Stimulated activated CD4-positive, alpha-beta T cell treated with anti-CD3 and anti-CD28 coated beads, Interleukin-1b, Interleukin-23, amount 100 ng/mL, for 1 hour (primary cell): Measurements from ENCODE around the gene BFSP1.

ENCODE experiments used
- DNase-seq, 2 donors: peaks; one replicate each; pipeline ENCODE4 v3.0.0-alpha.2; 2020; ENCODE audit warnings: low read depth in 2 of 2

BFSP1 gene

DNA sequence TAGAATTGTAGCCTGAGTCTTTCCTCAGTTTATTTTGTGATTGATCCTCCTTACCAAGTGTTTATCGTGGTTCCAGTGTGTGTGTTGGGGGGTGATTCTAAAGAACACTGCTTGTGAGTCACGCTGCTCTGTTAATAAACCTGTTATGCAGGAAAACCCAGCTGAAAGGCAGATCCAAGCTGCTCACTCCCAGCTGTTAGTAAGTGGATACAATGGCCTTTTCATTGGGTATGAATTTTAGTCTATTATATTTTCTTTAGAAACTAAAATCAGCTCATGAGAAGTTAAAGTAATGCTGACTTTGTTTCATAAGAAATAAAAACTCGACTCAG, 26.5 kb upstream of the BFSP1 start:
- DNase-seq, result no peak

DNA sequence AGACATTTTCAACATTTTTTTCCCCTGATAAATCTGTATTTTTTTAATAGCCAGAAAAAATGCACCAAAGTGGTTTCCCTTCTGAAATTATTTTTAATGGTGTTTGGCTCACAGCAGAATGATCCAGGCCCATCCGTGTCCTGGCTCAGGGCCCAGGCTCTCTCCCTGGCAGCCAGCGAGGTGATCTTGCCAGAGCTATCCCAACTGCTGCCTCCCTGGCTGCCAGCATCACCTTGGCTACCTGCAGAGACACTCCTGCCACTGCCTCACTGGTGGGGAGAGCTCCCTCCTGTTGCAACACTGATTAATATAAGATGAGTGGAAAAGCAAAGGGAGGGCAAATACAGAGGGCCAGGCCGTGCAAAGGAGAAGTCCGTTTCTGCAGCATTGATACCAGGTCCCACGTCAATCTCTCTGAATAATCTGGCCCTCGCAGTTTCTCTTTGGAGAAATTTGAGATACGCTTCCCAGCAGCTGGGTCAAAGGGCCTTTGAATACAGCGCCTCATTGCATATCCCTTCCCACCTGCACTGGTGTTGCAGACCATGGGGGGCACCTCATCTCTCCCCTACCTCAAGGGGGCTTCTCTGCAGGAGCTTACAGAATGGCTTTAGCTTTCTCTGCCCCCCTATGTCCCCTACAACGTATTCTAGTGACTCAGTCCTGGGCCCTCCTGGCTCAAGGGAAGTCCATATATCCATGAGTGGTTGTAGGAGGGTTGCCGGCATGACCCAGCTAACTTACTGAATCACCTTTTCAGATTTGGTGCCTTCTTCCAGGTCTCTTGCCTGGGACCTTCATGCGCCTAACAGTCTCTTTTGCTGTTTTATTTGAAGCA, 25.9 kb upstream of the BFSP1 start:
- DNase-seq, result no peak

DNA sequence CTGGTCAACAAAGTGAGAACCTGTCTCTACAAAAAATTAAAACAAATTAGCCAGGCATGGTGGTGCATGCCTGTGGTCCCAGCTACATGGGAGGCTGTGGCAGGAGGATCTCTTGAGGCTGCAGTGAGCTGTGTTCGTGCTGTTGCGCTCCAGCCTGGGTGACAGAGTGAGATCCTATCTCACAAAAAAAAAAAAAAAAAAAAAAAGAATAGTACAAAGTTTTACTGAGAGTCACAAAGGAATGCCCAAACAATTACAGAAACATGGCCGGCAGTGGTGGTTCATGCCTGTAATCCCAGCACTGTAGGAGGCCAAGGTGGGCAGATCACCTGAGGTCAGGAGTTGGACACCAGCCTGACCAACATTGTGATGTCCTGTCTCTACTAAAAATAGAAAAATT, 23.9 kb upstream of the BFSP1 start:
- DNase-seq, result no peak

DNA sequence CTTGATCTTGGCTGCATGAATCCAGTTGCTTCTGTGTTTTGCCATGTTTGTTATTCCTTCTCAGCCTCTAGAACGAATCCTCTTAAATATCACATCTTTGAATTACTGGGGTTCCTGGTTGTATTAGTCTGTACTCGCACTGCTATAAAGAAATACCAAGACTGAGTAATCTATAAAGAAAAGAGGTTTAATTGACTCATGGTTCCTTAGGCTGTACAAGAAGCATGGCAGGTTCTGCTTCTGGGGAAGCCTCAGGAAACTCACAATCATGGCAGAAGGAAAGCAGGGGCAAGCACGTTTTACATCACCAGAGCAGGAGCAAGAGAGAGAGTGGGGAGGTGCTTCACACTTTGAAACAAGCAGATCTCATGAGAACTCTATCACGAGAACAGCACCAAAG, 18.0 kb upstream of the BFSP1 start:
- DNase-seq, result no peak

GRCh38 chr20:17545127-17545526, 13.9 kb upstream of the BFSP1 start:
- DNase-seq, result no peak

GRCh38 chr20:17543531-17544131, 12.5 kb upstream of the BFSP1 start:
- DNase-seq, result no peak

GRCh38 chr20:17542993-17543412, 11.8 kb upstream of the BFSP1 start:
- DNase-seq, result no peak

DNA sequence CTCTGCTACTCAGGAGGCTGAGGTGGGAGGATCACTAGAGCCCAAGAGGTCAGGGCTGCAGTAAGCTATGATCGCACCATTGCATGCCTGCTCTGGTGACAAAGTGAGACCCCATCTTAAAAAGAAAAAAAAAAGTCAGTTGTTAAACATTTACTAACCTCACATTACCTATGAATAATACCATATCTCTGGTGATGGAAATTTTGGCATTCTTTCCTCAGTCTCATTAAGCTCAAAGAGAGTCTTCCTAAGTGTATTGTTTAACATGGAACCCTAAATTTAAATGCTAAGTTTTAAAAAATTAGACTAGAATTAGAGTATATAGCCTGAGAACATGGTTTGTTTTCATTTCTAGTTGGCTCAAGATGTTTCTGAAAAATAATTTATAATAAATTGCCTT, 11.3 kb upstream of the BFSP1 start:
- no peak for DNase-seq

DNA sequence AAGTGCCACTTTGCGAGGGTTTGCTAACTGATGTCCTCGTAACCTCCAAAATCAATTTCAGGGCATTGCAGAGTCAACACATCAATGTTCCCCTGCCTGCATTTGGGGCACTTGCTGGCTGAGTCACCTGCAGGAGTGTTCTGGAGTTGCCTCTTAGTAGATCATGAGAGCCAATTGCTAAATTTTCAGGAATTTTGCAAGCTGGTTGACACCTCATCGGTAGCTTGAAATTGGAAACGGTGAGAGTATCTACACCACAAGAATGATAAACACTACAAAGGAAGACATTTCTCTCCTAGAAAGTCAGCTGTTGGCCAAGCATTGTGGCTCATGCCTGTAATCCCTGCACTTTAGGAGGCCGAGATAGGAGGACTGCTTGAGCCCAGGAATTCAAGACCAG, 10.8 kb upstream of the BFSP1 start:
- DNase-seq, result no peak

- DNase-seq, result no peak
Observed at GRCh38 chr20:17541596-17541995, 10.4 kb upstream of the BFSP1 start.

- DNase-seq, result no peak
Observed at GRCh38 chr20:17538517-17539170, 7.5 kb upstream of the BFSP1 start.

DNA sequence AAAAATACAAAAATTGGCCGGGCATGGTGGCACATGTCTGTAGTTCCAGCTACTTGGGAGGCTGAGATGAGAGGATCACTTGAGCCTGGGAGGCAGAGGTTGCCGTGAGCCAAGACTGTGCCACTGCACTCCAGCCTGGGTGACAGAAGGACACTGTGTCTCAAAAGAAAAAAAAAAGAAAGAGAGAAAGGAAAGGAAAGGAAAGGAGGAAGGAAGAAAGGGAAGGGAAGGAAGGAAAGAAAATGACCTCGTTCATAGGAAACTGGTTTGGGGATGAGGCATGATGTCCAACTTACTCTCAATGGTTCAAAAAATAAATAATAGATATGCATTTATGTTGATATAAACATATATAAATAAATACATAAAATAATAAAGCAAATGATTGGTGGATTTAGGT, 6.8 kb upstream of the BFSP1 start:
- DNase-seq, result no peak

DNA sequence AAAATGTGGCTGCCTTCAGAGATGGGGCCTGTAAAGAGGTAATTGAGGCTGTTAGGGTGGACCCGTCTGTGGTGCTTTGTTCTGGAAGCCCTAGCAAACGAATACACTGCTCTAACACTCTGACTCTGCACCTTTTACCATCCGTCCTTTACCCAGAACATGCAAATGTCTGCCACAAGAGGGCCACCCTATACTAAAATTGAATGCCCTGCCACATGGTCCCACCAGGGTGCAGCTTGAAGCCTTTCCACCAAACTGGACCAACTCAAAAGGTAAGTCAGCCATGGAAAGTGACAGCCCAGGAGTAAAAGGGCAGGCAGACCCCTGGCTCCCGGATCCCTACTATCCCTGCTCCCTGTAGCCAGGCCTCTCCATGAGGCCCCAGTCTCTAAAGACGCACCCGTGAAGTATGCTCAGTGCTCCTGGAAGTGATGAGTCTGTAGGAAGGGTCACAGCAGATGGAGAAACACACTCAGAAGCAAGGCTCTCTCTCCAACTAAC, 5.8 kb upstream of the BFSP1 start:
- DNase-seq, result peak; percentile 23

GRCh38 chr20:17534077-17534476, 2.9 kb upstream of the BFSP1 start:
- no peak for DNase-seq

DNA sequence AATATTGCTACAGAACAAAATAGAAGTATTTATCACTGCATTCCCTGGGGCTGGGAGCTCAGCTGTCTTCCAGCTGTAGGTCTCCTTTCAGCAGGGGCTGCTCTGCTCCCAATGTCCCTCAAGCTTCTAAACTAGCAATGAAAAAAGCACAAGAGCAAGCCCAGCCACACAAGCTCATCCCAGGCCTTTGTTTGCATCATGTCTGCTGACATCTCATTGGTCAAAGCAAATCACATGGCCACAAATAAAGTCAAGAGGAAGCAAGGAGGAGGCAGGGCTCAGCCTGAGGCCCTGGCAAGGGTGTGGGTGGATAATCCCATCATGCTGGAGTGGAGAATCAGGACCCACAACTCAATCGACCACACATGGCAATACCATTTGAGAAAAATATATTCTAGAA, 2.2 kb upstream of the BFSP1 start:
- DNase-seq, result no peak

DNA sequence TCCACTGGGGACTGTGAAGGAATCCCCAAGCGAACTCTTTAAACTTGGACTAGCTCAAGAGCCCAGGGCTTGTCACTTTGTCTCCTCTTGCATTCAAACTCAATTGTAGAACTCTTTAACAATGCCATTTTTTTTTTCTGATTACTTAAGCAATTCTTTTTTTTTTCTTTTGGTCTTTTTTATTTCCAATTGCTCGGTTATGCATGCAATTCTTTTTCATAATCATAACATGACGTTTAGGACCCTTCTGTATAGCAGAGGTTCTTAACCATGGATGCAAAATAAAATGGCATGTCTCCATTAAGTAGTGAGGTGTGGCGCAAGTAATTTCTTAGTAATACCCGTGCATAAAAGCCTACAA, 466 bp upstream of the BFSP1 start:
- no peak for DNase-seq

- DNase-seq, result no peak
Observed at GRCh38 chr20:17530153-17530552, 1.0 kb downstream of the BFSP1 start.

GRCh38 chr20:17529586-17529985, 1.6 kb downstream of the BFSP1 start:
- no peak for DNase-seq

DNA sequence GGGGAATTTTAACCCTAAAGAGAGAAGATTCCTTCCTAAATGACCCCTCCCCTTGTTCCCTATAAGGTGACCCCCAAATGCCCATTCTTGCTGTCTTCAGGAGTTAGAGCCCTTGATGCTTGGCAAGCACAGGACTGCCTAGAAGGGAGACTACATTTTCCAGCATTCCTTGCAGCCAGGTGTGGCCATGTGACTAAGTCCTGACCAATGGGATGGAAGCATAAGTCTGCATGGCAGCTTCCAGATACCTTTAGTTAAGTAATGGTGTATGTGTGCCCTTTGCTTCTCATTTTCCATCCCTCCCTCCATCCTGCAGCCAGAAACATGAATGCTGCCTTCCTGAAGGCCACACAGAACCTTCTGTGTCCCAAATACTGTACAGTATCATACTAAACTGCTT, 5.5 kb downstream of the BFSP1 start:
- DNase-seq, result no peak

- DNase-seq, result no peak
Observed at GRCh38 chr20:17525132-17525531, 6.0 kb downstream of the BFSP1 start.

DNA sequence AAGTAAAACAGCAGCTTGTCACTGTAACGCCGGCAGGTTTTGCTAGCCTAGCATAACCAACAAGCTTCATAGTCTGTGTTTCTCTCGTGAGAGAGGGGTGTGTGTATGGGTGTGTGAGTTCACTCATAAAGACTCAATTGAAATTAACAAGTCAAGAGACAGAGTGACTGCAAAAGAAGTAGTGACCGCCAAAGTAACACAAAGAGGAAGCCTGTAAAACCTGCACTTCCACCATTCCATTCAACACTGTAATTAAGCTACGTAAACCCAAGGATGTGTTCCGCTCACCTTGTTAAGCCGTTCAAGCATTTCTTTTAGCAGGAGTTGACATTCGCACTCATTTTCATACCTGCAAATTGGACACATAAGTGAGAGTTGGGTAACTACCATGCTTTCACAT, 6.6 kb downstream of the BFSP1 start:
- no peak for DNase-seq

DNA sequence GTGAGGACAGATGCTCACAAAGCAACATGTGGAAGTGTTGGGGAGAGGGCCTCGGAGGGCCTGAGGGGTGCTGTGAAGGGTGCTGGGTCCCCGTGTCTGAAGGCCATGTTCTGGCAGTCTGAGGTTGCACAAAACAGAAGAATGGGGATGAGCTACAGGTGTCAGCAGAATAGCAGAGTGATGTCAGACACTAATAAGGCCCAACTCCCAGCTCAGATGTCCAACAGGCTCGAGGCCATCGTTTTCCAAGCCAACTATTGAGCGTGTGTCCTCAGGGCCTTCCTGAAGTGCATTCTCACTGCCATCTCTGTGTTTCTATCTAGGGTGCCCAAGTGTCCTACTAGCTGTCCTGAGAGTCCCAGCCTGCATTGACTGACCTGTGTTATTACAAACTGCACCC, 7.9 kb downstream of the BFSP1 start:
- no peak for DNase-seq

GRCh38 chr20:17522528-17522927, 8.7 kb downstream of the BFSP1 start:
- no peak for DNase-seq
